Thoracic aorta (tissue), 2 donors: Measurements from ENCODE around the gene FXR1. TPM values are rescaled to one million over a fixed set of nuclear protein-coding genes. Genes with fewer than 3 reads are reported as not detected.

Experiments
- ATAC-seq: fragments of 150-250 bp; one replicate; pipeline ENCODE4 v1.8.0; 2017; ENCODE audit warnings: low read depth; ENCODE audit not compliant: insufficient number of reproducible peaks, low FRiP score
- DNase-seq: peaks from one replicate; pipeline ENCODE4 v3.0.0-alpha.2; 2020; ENCODE audit warnings: low spot score
- H3K27ac ChIP-seq, 2 donors: fragments of 200-600 bp; sonication (generic); 1 replicate in 1 of 2; 2 replicates in 1 of 2; pipeline ENCODE4 v1.5.1; 2016; ENCODE audit warnings: mild to moderate bottlenecking in 2 of 2, moderate library complexity in 2 of 2
- H3K27me3 ChIP-seq: fragments of 200-600 bp; sonication (generic); replicated peaks from 2 replicates; pipeline ENCODE4 v1.6.0; 2016; ENCODE audit warnings: mild to moderate bottlenecking; ENCODE audit not compliant: insufficient read depth
- H3K36me3 ChIP-seq: fragments of 200-600 bp; sonication (generic); one replicate; pipeline ENCODE4 v1.5.1; 2016
- H3K4me1 ChIP-seq, 2 donors: fragments of 200-600 bp; sonication (generic); 1 replicate in 1 of 2; 2 replicates in 1 of 2; pipeline versions ENCODE4 v1.5.1 to v1.6.0; 2016; ENCODE audit warnings: low read depth in 2 of 2, mild to moderate bottlenecking in 1 of 2; ENCODE audit not compliant: control insufficient read depth in 1 of 2
- H3K4me3 ChIP-seq: fragments of 200-600 bp; sonication (generic); 2 replicates; pipeline ENCODE4 v1.5.1; 2016; ENCODE audit warnings: mild to moderate bottlenecking
- H3K9me3 ChIP-seq: fragments of 200-600 bp; sonication (generic); 2 replicates; pipeline ENCODE4 v1.5.1; 2016
- CTCF ChIP-seq: fragments of 200-600 bp; sonication (generic); IDR thresholded peaks from one replicate; pipeline ENCODE4 v1.5.1; 2019; ENCODE audit warnings: antibody characterized with exemption
- total RNA-seq, 2 donors: library from RNA; depleted of rRNA; stranded (reverse); fragments of >200 nt; gene quantifications; one replicate each; pipeline versions ENCODE4 v1.1.0 to v1.2.3, GENCODE V29; 2016

The FXR1 gene
- total RNA-seq, 2 donors from 2014 or later: 103 to 112 TPM

GRCh38 chr3:180961552-180961951 is 49.1 kb downstream of the FXR1 start:
- ATAC-seq (no peak), DNase-seq (no peak)
- Histone ChIP-seq H3K4me1 (no peaks in the 10 kb centered on the region), H3K36me3 (peaks cover 32% of the 10 kb centered on the region), H3K9me3 (no peaks in the 10 kb centered on the region), H3K4me3 (no peak overlapping the region), H3K27ac (no peak overlapping the region), H3K27me3 (no peaks in the 10 kb centered on the region)
- no peak for TF ChIP-seq CTCF

- Histone ChIP-seq H3K9me3 (no peaks in the 10 kb centered on the region), H3K27me3 (no peaks in the 10 kb centered on the region), H3K4me1 (no peaks in the 10 kb centered on the region), H3K4me3 (no peak overlapping the region), H3K27ac (no peak overlapping the region), H3K36me3 (peaks cover 32% of the 10 kb centered on the region)
- no peak for TF ChIP-seq CTCF
- DNase-seq: no peak
- ATAC-seq: no peak
Measured at GRCh38 chr3:180962530-180962929, 50.1 kb downstream of the FXR1 start.

GRCh38 chr3:180970931-180971330 is 58.5 kb downstream of the FXR1 start:
- DNase-seq (no peak), ATAC-seq (no peak)
- H3K27me3 ChIP-seq: no peaks in the 10 kb centered on the region
- H3K4me1 ChIP-seq: no peaks in the 10 kb centered on the region
- no peak for TF ChIP-seq CTCF
- H3K27ac ChIP-seq: no peak overlapping the region
- no peak overlapping the region for H3K4me3 ChIP-seq
- H3K9me3 ChIP-seq: no peaks in the 10 kb centered on the region
- peaks cover 31% of the 10 kb centered on the region for H3K36me3 ChIP-seq

GRCh38 chr3:180973543-180973942 is 61.1 kb downstream of the FXR1 start:
- Histone ChIP-seq H3K4me1 (no peaks in the 10 kb centered on the region), H3K9me3 (no peaks in the 10 kb centered on the region), H3K36me3 (peaks cover 28% of the 10 kb centered on the region), H3K27ac (no peak overlapping the region), H3K27me3 (no peaks in the 10 kb centered on the region), H3K4me3 (no peak overlapping the region)
- TF ChIP-seq CTCF: no peak
- no peak for DNase-seq
- no peak for ATAC-seq

- peaks cover 23% of the 10 kb centered on the region for H3K36me3 ChIP-seq
Measured at GRCh38 chr3:180974286-180974685, 61.8 kb downstream of the FXR1 start.

More at GRCh38 chr3:180974286-180974685, 61.8 kb downstream of the FXR1 start:
- TF ChIP-seq CTCF: no peak
- no peak for DNase-seq
- H3K27ac ChIP-seq: no peak overlapping the region
- H3K4me1 ChIP-seq: no peaks in the 10 kb centered on the region
- no peak for ATAC-seq
- no peaks in the 10 kb centered on the region for H3K9me3 ChIP-seq
- no peaks in the 10 kb centered on the region for H3K27me3 ChIP-seq
- H3K4me3 ChIP-seq: no peak overlapping the region
